ENCODE results near the gene CGNL1.

CGNL1 gene

DNA sequence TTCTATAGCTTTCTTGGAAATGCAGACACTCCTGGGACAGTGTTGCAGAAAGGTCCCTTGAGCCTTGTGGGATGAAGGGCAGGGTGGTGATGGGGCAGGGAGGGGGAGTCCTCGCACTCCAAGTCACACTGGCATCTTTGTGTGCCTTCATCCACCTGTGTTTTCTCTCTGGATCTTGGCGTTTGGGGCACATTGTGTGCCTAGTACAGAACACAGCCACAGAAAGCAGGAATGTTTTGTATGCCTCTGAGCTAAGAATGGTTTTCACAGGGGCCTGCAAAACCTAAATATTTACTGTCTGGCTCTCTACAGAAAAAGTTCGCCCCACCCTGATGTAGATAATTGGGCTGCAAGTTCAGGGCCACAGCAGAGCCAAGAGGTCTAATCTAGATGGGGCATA, 221.1 kb downstream of the CGNL1 start:
- DNase-seq (ENCODE audit: low read depth): no peak

DNA sequence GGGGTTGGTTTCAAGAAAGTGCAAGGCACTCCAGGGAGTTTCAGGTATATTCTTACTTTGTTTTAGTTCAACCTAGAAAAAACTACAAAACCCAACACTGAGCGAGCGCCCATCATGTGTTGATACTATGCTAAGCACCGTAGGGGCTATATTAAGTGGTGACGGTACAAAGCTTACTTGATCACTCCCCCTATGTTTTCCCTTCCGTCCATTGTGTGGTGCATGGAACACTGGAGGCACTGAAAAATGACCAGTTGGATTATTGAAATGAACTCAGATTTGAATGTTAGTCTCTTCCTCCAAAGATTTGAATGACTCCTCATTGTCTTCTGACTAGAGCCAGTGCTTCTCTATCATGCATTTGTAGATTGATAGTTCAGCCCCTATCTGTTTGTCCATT, 222.0 kb downstream of the CGNL1 start:
- no peak for DNase-seq (ENCODE audit: low read depth)

GRCh38 chr15:57599296-57599810, 223.0 kb downstream of the CGNL1 start:
- no peak for DNase-seq (ENCODE audit: low read depth)

- no peak for DNase-seq (ENCODE audit: low read depth)
Measured at GRCh38 chr15:57600197-57600596, 223.9 kb downstream of the CGNL1 start.
